Endothelial cell of umbilical vein (primary cell): Measurements from ENCODE around the gene TCHHL1. TPM values are rescaled to one million over a fixed set of nuclear protein-coding genes. Genes with fewer than 3 reads are reported as not detected.

Experiments
- BruUV-seq: library from RNA; stranded (reverse); fragments of 400-500 nt; replicated peaks from 2 replicates; lab custom pipeline; 2021; lab: Mats Ljungman, UMichigan
- CTCF ChIA-PET: fragments of 300-600, 350-600 bp; sonication (Branson Sonifier 250); formaldehyde crosslinking; loops from one replicate; lab custom pipeline; 2021; ENCODE audit warnings: antibody characterized with exemption, inconsistent platforms; lab: Charles Lee
- POLR2A ChIA-PET: fragments of 300-600, 350-600 bp; sonication (Branson Sonifier 250); formaldehyde crosslinking; loops from one replicate; lab custom pipeline; 2021; ENCODE audit warnings: antibody characterized with exemption, inconsistent platforms; lab: Charles Lee
- DNase-seq: peaks from one replicate; pipeline ENCODE4 v3.0.0-alpha.2; 2011; ENCODE audit warnings: low read depth, low spot score
- FAIRE-seq: peaks from 2 replicates; lab custom pipeline; 2011; peaks lifted over from hg19 to GRCh38; lab: Jason Lieb, UNC
- H2AFZ ChIP-seq: 2 replicates; pipeline ENCODE4 v1.6.0; 2012; ENCODE audit warnings: low read depth, low read length, control low read depth, inconsistent platforms
- H3K27ac ChIP-seq: 2 replicates; pipeline ENCODE4 v1.5.1; 2011; ENCODE audit warnings: low read depth, mild to moderate bottlenecking, control low read depth, low read length, moderate library complexity; ENCODE audit not compliant: insufficient read depth
- H3K27me3 ChIP-seq, 2 experiments: 2 replicates each; pipeline versions ENCODE4 v1.6.0 to v1.6.1; 2011; ENCODE audit warnings: low read length in 2 of 2, mixed read lengths in 1 of 2; ENCODE audit not compliant: control insufficient read depth in 2 of 2, insufficient read depth in 2 of 2
- H3K36me3 ChIP-seq, 2 experiments: 2 replicates in 1 of 2; 3 replicates in 1 of 2; pipeline ENCODE4 v1.5.1; 2011; ENCODE audit warnings: low read length in 2 of 2, mild to moderate bottlenecking in 1 of 2, moderate library complexity in 1 of 2; ENCODE audit not compliant: control insufficient read depth in 2 of 2, insufficient read depth in 2 of 2; ENCODE audit errors: extremely low read depth in 1 of 2
- H3K4me1 ChIP-seq: 3 replicates; pipeline ENCODE4 v1.5.1; 2011; ENCODE audit warnings: mild to moderate bottlenecking, low read length; ENCODE audit not compliant: control insufficient read depth, insufficient read depth; ENCODE audit errors: extremely low read depth
- H3K4me2 ChIP-seq: 2 replicates; pipeline ENCODE4 v1.6.1; 2011; ENCODE audit warnings: low read length, control low read depth, mixed read lengths; ENCODE audit not compliant: insufficient read depth
- H3K4me3 ChIP-seq, 3 experiments: fragments of 200-600 bp in 1 of 3; sonication (generic), shearing (Covaris generic) in 1 of 3; replicated peaks in 1 of 3; 2 replicates each; pipeline ENCODE4 v1.5.1; 2011 to 2016; ENCODE audit warnings: control low read depth in 3 of 3, low read length in 3 of 3, mild to moderate bottlenecking in 2 of 3, inconsistent platforms in 1 of 3, low read depth in 1 of 3, moderate library complexity in 1 of 3; ENCODE audit not compliant: insufficient read depth in 1 of 3
- H3K79me2 ChIP-seq: 2 replicates; pipeline ENCODE4 v1.6.0; 2012; ENCODE audit warnings: low read length, inconsistent platforms; ENCODE audit not compliant: control insufficient read depth, insufficient read depth
- H3K9ac ChIP-seq: replicated peaks from 2 replicates; pipeline ENCODE3; 2011; ENCODE audit warnings: low read length, control low read depth; ENCODE audit not compliant: insufficient read depth; ENCODE audit errors: extremely low read depth
- H3K9me1 ChIP-seq: replicated peaks from 3 replicates; pipeline ENCODE4 v1.6.0; 2011; ENCODE audit warnings: mild to moderate bottlenecking, low read length; ENCODE audit not compliant: control insufficient read depth, insufficient read depth; ENCODE audit errors: extremely low read depth
- H3K9me3 ChIP-seq: replicated peaks from 2 replicates; pipeline ENCODE4 v1.5.1; 2012; ENCODE audit warnings: low read length, inconsistent platforms; ENCODE audit not compliant: control insufficient read depth, insufficient read depth
- H4K20me1 ChIP-seq: replicated peaks from 2 replicates; pipeline ENCODE3; 2011; ENCODE audit warnings: mild to moderate bottlenecking, low read length; ENCODE audit not compliant: control insufficient read depth, insufficient read depth; ENCODE audit errors: extremely low read depth
- EZH2 ChIP-seq: IDR thresholded peaks from 2 replicates; pipeline ENCODE4 v1.6.1; 2012; ENCODE audit warnings: borderline replicate concordance, low read depth, mild to moderate bottlenecking, moderate library complexity, low read length, inconsistent platforms; ENCODE audit not compliant: severe bottlenecking
- FOS ChIP-seq: IDR thresholded peaks from 2 replicates; pipeline ENCODE4 v1.6.1; 2011; ENCODE audit warnings: mild to moderate bottlenecking, low read length, moderate library complexity, borderline replicate concordance; ENCODE audit not compliant: insufficient read depth
- GATA2 ChIP-seq: IDR thresholded peaks from 2 replicates; pipeline ENCODE4 v1.7.0; 2011; ENCODE audit warnings: low read depth, mild to moderate bottlenecking, moderate library complexity, mixed read lengths, low read length; ENCODE audit not compliant: insufficient read length, insufficient read depth
- JUN ChIP-seq: IDR thresholded peaks from 2 replicates; pipeline ENCODE4 v1.6.1; 2011; ENCODE audit warnings: borderline replicate concordance, low read depth; ENCODE audit not compliant: insufficient read length, insufficient read depth
- MYC ChIP-seq: IDR thresholded peaks from one replicate; pipeline ENCODE4 v1.6.1; 2011; ENCODE audit warnings: mild to moderate bottlenecking, low read depth, low read length
- POLR2A ChIP-seq: IDR thresholded peaks from 2 replicates; pipeline ENCODE4 v1.6.1; 2012; ENCODE audit warnings: low read depth, mild to moderate bottlenecking, control low read depth, low read length
- POLR2AphosphoS5 ChIP-seq: IDR thresholded peaks from 2 replicates; pipeline ENCODE4 v1.6.1; 2012; ENCODE audit warnings: low read depth, mild to moderate bottlenecking, control low read depth, low read length, moderate library complexity; ENCODE audit not compliant: insufficient read depth
- dilution Hi-C: fragments of 300-500 bp; cut with MboI; formaldehyde crosslinking; loops from one replicate; pipeline ENCODE4 v1.15.0; 2019; ENCODE audit warnings: low sequenced_read_pairs; ENCODE audit not compliant: extremely low pct_ligation_motif_present
- intact Hi-C: fragments of 100-400 bp; cut with micrococcal nuclease; formaldehyde crosslinking; loops from one replicate; pipeline ENCODE4 v1.10.0; 2022
- polyA plus RNA-seq, 4 experiments: library from polyadenylated mRNA; depleted of rRNA in 3 of 4; stranded (reverse) in 3 of 4; unstranded in 1 of 4; fragments of >200 nt; gene quantifications; 2 replicates each; pipeline versions ENCODE4 v1.2.1 to v1.2.3, GENCODE V29; 2011 to 2012; ENCODE audit warnings: missing spikeins in 1 of 4
- total RNA-seq: library from RNA; stranded (reverse); gene quantifications from 2 replicates; pipeline ENCODE4 v1.2.3, GENCODE V29; 2021
- TF ChIP-seq, protein P1 (sequence below): IDR thresholded peaks from 2 replicates; pipeline ENCODE4 v1.6.1; 2011; ENCODE audit not compliant: insufficient read depth, insufficient read length
- TF ChIP-seq, protein P2 (sequence below), 2 donors: IDR thresholded peaks; 1 replicate in 1 of 2; 2 replicates in 1 of 2; pipeline ENCODE4 v1.5.1; 2011; ENCODE audit warnings: low read length in 2 of 2, mild to moderate bottlenecking in 2 of 2, moderate library complexity in 2 of 2, control low read depth in 1 of 2, inconsistent platforms in 1 of 2, low read depth in 1 of 2; ENCODE audit not compliant: insufficient read depth in 1 of 2; ENCODE audit errors: extremely low read depth in 1 of 2

The TCHHL1 gene
- total and polyA plus RNA-seq, 2 donors (not counting 3 experiments of a cell fraction or from before 2014, with no cell fraction given) = not detected

DNA sequence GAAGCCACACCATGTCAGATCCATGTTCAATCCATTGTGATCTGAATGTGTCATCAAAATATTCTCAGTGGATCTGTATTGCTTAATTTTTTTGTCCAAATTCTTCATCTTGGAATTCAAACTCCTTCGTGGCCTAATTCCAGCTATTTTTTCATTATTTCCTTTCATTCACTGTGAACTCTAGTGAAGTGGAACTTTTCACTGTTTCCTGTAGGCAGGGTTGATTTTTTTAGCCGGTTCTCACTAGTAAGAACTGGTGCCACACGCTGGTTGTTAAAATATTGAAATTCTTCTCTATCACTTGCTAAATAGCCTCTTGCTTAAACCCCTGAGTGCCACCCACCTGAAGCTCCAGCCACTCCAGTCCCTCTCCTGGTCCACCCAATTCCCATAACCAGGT, 44.5 kb downstream of the TCHHL1 start:
- no TSS peak for BruUV-seq
- Histone ChIP-seq H3K4me3 (no peak overlapping the region), H3K4me1 (peaks cover 18% of the 10 kb centered on the region), H3K36me3 (no peaks in the 10 kb centered on the region), H3K27me3 (peaks cover 38 to 46% of the 10 kb centered on the region in 2 experiments), H3K79me2 (no peaks in the 10 kb centered on the region), H3K9me3 (no peaks in the 10 kb centered on the region), H3K27ac (no peak overlapping the region), H4K20me1 (no peaks in the 10 kb centered on the region), H3K9ac (no peak overlapping the region), H3K4me2 (no peak overlapping the region), H3K9me1 (no peaks in the 10 kb centered on the region), H2AFZ (no peak overlapping the region)
- POLR2A ChIA-PET = no interaction called here
- FAIRE-seq (no peak), DNase-seq (no peak)
- CTCF ChIA-PET = interaction anchor here (1.1 kb wide), 1 partner anchor 10 kb away, joined by 4 read pairs; no protein-coding TSS in a partner anchor
- TF ChIP-seq, protein P1, sequence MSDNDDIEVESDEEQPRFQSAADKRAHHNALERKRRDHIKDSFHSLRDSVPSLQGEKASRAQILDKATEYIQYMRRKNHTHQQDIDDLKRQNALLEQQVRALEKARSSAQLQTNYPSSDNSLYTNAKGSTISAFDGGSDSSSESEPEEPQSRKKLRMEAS = no peak
- TF ChIP-seq, protein P2, sequence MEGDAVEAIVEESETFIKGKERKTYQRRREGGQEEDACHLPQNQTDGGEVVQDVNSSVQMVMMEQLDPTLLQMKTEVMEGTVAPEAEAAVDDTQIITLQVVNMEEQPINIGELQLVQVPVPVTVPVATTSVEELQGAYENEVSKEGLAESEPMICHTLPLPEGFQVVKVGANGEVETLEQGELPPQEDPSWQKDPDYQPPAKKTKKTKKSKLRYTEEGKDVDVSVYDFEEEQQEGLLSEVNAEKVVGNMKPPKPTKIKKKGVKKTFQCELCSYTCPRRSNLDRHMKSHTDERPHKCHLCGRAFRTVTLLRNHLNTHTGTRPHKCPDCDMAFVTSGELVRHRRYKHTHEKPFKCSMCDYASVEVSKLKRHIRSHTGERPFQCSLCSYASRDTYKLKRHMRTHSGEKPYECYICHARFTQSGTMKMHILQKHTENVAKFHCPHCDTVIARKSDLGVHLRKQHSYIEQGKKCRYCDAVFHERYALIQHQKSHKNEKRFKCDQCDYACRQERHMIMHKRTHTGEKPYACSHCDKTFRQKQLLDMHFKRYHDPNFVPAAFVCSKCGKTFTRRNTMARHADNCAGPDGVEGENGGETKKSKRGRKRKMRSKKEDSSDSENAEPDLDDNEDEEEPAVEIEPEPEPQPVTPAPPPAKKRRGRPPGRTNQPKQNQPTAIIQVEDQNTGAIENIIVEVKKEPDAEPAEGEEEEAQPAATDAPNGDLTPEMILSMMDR (IDR thresholded peaks at IDR 0.05; ENCODE audit: extremely low read depth in 1 of 2, insufficient read depth in 1 of 2, low read depth in 1 of 2, low read length in 2 of 2) = no peak
- TF ChIP-seq POLR2A (no peak), GATA2 (no peak), POLR2AphosphoS5 (no peak), JUN (no peak), MYC (no peak), FOS (no peak), EZH2 (no peak)
- intact Hi-C loops (no loop called here), dilution Hi-C loops (no loop called here)
